ENCODE results near the gene BCL2L13.

Gene BCL2L13

DNA sequence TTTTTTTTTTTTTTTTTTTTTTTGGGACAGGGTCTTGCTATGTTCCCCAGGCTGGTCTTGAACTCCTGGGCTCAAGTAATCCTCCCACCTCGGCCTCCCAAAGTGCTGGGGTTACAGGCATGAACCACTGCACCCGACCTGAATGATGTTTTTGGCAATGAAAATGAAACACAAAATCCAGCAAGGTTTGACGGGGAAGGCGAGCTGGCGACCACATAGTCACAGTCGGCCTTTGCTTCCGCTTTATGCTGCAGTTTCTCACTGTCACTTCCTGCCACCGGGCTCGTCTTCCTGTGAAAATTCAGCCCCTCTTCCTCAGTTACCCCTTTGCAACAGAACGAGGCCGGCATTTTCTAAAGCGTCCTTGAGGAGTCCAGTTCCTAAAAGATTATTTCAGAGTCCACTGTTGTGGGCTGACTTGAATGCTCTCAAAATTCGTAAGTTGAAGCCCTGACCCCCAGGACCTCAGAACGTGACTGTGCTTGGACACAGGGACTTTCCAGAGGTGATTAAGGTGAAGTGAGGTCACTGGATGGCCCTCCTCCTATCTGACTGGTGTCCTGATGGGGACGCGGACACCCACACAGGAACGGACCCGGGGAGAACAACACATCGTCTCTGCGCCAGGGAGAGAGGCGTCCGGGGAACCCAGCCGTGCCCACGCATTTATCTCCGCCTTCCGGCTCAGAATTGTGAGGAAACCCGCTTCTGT, 138.6 kb downstream of the BCL2L13 start:
- no peak for DNase-seq
- H3K27me3 ChIP-seq (replicated peaks): no peaks in the 10 kb centered on the region
- H3K36me3 ChIP-seq (replicated peaks): no peaks in the 10 kb centered on the region
- no peak overlapping the region for H3K27ac ChIP-seq
- in situ Hi-C loops (cut with HindIII; ENCODE audit: low pct_ligation_motif_present, low sequenced_read_pairs): no loop called here
- TF ChIP-seq, protein P1, sequence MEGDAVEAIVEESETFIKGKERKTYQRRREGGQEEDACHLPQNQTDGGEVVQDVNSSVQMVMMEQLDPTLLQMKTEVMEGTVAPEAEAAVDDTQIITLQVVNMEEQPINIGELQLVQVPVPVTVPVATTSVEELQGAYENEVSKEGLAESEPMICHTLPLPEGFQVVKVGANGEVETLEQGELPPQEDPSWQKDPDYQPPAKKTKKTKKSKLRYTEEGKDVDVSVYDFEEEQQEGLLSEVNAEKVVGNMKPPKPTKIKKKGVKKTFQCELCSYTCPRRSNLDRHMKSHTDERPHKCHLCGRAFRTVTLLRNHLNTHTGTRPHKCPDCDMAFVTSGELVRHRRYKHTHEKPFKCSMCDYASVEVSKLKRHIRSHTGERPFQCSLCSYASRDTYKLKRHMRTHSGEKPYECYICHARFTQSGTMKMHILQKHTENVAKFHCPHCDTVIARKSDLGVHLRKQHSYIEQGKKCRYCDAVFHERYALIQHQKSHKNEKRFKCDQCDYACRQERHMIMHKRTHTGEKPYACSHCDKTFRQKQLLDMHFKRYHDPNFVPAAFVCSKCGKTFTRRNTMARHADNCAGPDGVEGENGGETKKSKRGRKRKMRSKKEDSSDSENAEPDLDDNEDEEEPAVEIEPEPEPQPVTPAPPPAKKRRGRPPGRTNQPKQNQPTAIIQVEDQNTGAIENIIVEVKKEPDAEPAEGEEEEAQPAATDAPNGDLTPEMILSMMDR (IDR thresholded peaks at IDR 0.05; ENCODE audit: low read depth, low read length, missing control alignments): no peak
- no peak overlapping the region for H3K4me3 ChIP-seq (ENCODE audit: low read depth, low read length)

DNA sequence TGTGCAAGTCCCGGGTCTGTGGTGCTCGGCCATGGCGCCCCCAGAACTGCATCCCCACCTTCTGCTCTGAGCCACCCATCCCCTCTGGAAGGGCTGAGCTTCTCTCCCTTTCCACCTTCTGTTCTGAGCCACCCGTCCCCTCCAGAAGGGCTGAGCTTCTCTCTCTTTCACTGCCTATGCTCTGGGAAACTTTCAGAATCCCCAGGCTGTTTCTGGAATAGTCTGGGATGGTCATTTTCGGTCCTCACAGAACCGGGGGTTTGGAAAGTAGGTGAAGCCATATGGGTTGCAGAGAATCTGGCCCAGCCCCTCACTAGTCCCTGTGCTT, 139.1 kb downstream of the BCL2L13 start:
- no peaks in the 10 kb centered on the region for H3K27me3 ChIP-seq (replicated peaks)
- TF ChIP-seq, protein P1 (IDR thresholded peaks at IDR 0.05; ENCODE audit: low read depth, low read length, missing control alignments): no peak
- no peak for DNase-seq
- no peaks in the 10 kb centered on the region for H3K36me3 ChIP-seq (replicated peaks)
- in situ Hi-C loops (cut with HindIII; ENCODE audit: low pct_ligation_motif_present, low sequenced_read_pairs): no loop called here
- no peak overlapping the region for H3K27ac ChIP-seq
- H3K4me3 ChIP-seq (ENCODE audit: low read depth, low read length): no peak overlapping the region

DNA sequence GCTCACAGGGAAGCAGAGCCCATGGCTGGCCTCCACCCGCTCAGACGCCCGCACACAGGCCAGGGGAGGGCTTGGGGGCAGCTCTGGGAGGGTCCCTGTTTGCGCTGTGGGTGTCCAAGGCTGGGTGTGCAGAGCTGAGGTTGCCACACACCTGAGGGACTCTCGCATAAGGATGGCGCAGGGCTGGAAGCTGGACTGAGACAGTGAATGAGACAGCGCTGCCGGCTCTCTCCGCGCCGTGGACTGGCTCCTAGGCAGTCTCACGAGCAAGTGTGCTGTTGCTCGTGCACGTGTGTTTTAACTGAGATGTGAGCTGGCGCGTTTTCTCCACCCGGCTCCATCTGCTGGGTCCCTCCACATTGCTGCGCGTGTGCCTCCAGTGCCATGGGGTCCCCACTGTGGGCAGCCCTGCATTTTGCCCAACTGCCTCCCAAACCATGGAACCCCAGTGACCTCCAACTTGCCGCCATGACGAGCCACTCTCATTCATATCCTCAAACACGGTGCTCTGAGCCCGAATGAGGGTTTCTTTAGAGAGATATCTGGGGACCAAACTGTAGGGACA, 139.9 kb downstream of the BCL2L13 start:
- Histone ChIP-seq H3K4me3 (ENCODE audit: low read depth, low read length) (no peak overlapping the region), H3K27me3 (replicated peaks) (no peaks in the 10 kb centered on the region), H3K27ac (no peak overlapping the region), H3K36me3 (replicated peaks) (no peaks in the 10 kb centered on the region)
- no peak for DNase-seq
- TF ChIP-seq, protein P1 (IDR thresholded peaks at IDR 0.05; ENCODE audit: low read depth, low read length, missing control alignments): no peak
- in situ Hi-C loops (cut with HindIII; ENCODE audit: low pct_ligation_motif_present, low sequenced_read_pairs): no loop called here

- Histone ChIP-seq H3K36me3 (replicated peaks) (no peaks in the 10 kb centered on the region), H3K4me3 (ENCODE audit: low read depth, low read length) (no peak overlapping the region), H3K27me3 (replicated peaks) (no peaks in the 10 kb centered on the region), H3K27ac (no peak overlapping the region)
- TF ChIP-seq, protein P1 (IDR thresholded peaks at IDR 0.05; ENCODE audit: low read depth, low read length, missing control alignments): no peak
- no peak for DNase-seq
- in situ Hi-C loops (cut with HindIII; ENCODE audit: low pct_ligation_motif_present, low sequenced_read_pairs): no loop called here
Observed at GRCh38 chr22:17779286-17780115, 140.9 kb downstream of the BCL2L13 start.

- no peak for DNase-seq
- TF ChIP-seq, protein P1 (IDR thresholded peaks at IDR 0.05; ENCODE audit: low read depth, low read length, missing control alignments): no peak
- Histone ChIP-seq H3K27ac (no peak overlapping the region), H3K27me3 (replicated peaks) (no peaks in the 10 kb centered on the region), H3K4me3 (ENCODE audit: low read depth, low read length) (no peak overlapping the region), H3K36me3 (replicated peaks) (no peaks in the 10 kb centered on the region)
- in situ Hi-C loops (cut with HindIII; ENCODE audit: low pct_ligation_motif_present, low sequenced_read_pairs): no loop called here
Observed at GRCh38 chr22:17780116-17780740, 141.7 kb downstream of the BCL2L13 start.
